HG03103 (cell line): Measurements from ENCODE around the gene THAP4.
"Not testable (repeated sequence)": the region's sequence is repeated elsewhere in the genome, so short reads cannot be mapped to it uniquely, and the experiment has no call there.

Experiments used
- ATAC-seq: cut with Tn5 transposase; IDR thresholded peaks from one replicate; pipeline ENCODE4 v1.9.1; 2021; ENCODE audit warnings: low read depth; ENCODE audit not compliant: unreplicated experiment

Gene THAP4

DNA sequence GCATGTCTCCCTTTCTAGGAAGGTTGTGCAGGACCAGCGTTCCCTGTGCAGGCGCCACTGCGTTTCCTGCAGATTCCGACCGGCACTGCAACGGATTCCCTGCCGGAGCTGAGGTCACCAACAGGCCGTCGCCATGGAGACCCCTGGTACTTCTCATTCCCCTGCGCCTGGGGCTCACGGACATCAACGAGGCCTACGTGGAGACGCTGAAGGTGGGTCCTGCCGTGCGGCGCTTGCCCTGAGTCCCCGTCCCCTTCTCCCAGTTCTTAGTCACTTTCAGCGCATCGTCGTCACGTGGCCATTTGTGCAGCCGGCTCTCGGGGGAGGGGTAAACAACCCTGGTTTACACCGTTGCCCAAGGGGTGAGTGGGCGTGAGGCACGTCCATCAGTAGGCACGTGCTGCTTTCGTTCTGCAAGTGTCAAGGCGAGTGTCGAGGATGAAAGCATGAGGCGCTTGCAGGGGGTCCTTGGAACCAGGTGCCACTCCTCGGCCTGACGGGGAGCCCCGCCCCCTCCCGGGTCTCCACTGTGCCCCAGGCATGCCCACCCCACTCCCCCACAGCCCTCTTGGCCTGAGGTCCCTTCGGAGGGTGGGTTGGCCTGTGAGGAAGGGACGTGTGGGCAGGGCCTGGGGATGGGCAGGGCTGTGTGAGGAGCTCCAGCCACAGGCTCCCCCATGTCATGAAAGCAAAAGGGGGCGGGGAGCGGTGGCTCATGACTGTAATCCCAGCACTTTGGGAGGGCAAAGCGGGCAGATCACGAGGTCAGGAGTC is 29.9 kb upstream of the THAP4 start:
- ATAC-seq: no peak

DNA sequence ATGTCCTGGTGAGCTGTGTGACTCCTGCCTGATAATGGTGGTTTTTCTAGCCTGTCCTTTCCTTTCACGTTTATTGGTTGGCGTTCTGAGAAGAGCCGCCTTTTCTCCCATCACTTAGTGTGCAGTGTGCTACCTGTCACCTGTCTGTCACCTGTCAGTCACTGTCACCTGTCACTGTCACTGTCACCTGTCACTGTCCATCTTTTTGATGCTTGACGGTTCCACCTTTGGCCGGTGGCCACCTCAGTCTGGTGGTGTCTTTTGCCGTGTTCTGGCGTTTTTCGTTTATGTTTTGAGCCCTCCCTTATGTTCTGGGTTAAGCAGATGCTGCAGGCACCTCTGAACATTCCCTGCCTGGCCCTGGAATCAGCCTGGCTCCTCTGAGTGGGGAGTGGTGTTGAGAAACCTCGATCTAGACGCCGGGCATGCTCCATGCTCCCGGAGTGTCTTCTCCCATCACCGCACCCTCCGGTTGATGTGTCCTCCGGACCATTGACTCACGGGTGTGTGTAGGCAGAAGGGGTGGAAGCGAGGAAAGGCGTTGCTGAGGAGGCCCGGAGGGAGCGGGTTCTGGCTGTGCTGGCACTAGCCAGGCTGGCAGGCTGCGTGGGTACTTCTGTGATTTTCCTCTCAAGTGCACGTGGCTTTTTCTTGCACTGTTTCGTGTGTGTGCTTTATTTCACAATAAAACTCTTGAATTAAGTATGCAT is 28.9 kb upstream of the THAP4 start:
- ATAC-seq: no peak

DNA sequence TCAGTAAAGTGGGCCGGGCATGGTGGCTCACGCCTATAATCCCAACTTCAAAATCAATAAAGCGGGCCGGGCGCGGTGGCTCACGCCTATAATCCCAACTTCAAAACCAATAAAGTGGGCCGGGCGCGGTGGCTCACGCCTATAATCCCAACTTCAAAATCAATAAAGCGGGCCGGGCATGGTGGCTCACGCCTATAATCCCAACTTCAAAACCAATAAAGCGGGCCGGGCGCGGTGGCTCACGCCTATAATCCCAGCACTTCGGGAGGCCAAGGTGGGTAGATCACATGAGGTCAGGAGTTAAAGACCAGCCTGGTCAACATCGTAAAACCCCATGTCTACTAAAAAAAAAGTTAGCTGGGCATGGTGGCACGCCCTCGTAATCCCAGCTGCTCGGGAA is 25.8 kb upstream of the THAP4 start:
- not testable (repeated sequence) for ATAC-seq

DNA sequence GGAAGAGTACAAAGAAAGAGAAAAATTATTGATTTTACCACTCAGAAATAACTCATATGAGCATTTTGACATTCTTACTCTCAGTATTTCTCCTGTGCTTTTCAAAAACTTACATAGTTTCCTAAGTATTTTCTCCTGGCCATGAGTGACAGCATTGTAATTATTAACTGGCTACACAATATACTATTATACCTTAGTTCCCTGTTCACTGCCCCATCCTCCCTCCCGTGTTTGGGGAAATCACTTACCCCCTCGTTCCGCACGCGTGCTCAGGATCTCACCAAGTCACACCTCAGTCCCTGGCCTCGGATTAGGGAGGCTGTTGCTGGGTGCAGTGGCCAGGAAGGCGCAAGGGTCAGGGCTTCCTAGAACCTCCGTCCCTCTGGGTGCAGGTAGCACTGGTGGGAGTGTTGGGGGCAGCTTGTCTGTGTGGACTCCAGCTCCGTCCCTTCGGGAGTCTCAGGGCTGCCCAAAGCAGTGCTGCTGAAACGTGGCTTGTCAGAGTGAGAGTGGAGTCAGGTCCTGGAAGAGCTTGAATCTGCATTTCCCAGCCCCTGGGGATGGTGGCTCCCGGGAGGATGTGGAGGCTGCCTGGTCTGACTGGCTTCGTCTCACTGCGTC is 23.7 kb upstream of the THAP4 start:
- no peak for ATAC-seq

DNA sequence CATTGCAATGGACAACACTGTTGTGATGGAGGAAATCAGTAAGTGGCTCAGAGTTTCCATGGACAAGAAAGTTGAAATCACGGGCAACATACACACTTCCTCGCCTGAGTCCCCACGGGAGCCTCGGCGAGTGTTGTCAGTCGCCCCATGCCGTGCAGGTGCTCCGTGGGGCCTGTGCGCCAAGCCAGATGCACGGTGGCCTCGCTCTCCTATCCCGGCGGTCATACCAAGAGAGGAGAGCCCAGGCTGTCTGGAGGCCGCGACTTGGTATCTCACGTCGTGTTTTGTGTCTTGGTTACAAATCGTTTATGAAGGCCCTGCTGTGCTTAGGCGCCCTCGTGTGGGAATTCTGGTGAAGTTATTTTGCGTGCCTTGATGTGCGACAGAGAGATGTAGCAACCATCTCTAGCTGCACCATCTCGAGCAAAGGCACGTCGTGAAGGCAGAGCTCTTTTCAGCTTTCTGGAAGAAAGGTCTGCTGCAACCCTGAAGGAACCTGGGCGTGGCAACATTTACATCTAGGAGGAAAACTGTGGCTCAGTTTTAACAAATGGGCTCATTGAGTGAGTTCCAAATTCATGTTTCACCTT is 22.3 kb upstream of the THAP4 start:
- no peak for ATAC-seq

DNA sequence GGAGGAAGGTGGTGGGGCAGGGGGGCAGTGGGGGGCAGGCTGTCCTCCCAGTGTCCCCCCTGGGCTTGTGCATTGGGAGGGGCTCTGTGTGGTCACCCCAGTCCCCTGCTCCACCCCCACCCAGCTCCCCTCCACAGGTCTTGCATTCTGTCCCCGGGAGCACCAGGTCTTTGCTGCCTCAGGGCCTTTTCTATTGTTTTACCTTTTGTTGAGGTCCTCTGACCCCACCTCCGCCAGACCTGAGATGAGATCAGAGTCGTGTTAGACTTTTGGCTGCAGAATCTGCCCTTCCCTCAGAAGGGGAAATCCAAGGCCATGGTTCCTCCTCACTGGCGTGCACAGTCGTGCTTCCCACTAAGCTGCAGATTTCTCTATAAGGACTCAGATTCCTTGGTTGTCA is 21.3 kb upstream of the THAP4 start:
- no peak for ATAC-seq

DNA sequence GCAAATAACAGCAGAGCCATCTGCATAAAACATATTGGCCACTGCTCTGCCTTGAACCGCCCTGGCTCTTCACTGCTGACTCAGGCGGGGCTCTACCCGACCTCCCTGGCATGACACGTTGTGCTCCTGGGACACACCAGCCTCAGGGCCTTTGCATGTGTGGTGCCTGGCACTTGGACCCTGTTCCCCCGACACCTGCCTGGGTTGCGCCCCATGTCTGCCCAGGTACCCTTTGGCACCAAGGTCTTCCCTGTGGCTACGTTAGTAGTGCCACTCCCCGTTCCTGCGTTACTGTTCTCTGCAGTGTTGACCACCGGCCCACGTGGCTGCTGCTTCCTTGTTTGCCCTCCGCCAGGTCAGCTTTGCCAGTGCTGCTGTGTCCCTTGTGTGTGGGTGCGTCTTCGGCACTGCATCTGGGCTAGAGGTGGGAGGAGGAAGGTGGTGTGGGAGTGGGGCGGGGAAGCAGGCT is 20.9 kb upstream of the THAP4 start:
- no peak for ATAC-seq

DNA sequence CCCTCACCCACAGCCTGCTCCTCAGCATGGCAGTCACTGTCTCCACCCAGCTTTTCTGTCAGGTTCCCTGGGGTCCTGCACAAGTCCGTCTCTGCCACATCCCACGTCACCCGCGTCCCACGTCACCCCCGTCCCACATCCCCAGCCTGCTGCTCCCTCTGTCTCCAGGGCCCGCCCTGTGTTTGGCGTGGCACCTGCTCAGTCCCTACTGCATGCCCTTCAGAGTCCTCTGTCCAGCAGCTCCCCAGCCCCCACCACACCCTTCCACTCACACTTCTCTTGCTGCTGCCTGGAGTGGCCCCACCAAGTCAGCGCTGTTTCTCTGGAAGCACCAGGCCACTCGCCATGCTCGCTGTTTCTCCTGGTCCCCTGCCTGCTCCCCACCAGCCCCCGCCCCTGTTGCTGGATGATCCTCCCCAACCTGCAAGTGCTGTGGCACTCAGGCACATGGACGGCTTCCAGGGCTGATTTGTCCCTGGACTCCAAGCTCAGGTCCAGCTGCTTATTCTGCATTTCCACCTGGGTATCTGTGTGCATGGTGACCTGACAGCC is 19.3 kb upstream of the THAP4 start:
- ATAC-seq: no peak

DNA sequence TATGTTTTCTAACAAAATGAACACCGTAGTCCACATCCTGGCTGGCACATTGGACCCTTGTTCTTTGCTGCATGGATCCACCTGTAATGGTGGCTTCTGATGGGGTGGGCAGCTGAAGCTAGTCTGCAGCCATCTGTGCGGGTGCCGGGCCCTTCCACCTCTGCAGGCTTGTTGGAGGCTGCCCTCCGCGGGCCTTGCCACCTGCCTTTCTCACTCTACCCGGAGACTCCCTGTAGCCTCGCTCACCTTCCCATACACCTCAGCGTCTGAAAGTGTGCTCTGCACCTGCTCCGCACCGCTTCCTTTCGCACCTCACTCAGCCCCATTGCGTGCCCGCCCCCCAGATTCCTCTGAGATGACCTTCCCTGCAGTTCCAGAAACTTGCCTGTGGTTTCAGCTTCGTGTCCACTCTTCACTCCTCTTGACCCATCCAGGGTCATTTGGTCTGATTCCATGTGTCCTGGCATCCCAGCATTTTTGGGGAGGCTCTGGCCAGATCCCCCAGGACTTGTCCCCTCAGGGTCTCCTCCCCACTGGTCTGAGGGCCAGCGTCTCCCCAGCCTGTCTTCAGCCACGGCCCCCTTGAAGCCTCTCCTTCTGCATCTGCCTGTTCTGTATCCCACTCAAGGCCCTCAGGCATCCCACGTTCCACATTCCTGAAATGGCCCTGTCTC is 18.7 kb upstream of the THAP4 start:
- ATAC-seq: no peak

DNA sequence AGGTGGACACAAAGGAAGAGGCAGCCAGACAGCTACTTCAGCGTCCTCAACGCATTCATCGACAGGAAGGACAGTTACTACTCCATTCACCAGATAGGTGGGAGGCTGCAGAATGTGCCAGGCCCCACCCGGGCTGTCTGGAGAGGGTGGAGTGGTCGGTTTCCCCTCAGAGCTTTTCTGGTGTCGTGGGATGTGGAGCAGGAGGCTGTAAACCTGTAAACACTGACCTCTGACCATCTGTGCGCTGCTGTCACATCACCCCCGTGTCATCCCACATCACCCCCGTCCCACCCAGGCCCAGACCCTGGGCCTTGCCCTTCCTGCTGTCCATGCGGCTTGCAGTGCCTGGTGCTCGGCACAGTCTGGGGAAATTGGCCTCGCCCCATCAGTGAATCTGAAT is 17.6 kb upstream of the THAP4 start:
- ATAC-seq: no peak

DNA sequence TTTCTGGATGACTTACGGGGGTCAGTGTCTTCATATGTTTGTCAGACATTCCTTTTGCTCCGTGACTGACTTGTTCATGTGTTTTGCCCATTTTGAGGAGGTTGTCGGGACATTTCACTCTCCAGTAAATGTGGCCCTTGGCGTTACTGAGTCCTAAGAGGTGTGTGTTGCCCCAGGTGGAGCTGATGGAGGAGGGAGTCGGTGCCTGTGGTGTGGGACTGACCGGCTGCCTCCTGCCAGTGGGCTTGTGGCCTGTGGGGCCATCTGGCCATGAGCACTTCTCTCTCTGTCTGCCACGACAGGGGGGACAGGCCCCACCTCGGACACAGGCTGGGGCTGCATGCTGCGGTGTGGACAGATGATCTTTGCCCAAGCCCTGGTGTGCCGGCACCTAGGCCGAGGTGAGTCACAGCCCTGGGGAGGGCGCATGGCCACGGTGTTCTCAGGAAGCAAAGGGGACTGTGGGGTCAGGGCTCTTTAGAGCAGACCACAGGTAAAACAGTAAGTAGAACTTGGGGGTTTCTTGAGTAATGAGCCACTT is 16.3 kb upstream of the THAP4 start:
- no peak for ATAC-seq

DNA sequence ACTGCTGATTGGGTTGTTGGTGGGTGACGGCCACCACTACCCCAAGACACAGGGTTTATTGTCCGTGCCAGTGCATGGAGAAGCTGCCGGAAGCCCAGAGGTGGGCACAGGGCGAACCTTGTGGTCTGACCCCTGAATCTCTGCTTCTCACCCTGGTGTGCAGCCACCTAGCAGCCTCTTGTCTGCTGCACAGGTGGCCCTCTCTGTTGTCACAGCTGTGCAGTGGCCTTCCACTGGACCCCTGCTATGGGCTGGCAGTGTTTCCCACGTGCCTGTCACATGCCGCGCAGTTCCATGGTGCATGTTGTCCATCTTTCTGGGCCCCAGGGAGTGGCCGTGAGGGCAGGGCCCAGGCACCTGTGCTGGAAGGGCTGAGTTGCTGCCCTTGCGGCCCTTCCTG is 15.8 kb upstream of the THAP4 start:
- no peak for ATAC-seq

DNA sequence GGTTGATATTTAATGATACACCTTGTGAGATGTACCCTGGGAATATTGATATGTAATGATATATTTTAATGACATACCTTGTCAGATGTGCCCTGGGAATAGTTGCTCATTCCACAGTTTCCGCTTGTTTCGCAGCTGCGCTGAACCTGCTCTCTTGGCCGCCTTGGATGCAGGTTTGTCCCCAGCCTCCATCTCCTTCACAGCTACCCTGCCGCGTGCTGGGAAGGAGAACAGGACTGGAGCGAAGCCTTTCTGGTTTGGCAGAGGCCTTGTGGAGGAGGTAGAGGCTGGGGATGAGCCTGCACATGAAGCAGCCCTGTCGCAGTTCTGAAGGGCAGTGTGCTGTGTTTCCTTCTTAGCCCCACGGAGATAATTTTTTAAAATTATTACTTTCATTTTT is 15.2 kb upstream of the THAP4 start:
- ATAC-seq: no peak

DNA sequence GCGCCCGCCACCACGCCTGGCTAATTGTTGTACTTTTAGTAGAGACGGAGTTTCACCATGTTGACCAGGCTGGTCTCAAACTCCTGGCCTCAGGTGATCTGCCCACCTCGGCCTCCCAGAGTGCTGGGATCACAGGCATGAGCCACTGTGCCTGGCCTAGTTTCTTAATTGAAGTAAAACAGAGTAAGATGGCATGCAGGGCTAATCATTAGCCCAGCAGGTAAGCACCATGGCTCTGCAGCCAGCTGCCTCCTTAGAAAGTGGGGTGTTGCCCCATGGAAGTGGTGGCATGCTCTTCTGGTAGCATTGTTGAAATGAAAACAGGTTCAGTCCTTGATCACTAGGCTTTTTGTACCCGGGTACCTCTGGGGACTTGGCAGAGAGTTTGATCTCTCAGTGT is 13.0 kb upstream of the THAP4 start:
- no peak for ATAC-seq

DNA sequence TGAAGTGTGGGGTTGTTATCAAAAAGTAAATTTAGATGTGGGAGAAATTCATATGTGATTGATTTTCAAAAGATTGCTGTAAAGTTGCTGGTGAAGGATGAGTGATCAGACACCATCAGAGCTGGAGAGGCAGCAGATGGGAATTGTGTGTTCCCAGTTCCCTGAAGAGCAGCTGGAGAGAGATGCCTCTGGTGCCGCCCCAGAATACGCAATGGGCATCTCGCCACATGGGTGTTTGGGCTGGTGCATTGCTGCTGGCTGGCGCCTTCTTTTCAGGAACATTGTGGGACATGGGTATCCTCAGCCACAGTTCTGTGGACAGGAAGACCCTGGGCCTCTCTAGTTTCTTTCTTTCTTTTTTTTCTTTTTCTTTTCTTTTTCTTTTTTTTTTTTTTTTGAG is 12.4 kb upstream of the THAP4 start:
- ATAC-seq: no peak

DNA sequence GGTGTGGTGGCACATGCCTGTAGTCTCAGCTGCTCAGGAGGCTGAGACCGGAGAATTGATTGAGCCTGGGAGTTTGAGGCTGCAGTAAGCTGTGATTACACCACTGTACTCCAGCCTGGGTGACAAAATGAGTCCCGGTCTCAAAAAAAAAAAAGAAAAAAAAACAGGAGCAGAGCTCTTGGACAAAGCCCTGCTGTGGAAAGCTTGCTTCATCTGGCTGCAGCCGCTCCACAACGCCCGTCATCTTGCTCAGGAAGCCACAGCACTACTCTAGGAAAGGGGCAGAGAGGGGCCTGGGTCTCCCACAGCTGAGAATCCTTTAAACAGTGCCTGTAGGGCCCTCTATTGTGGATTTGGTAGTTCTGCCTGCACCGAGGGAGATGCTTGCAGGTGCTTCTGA is 11.5 kb upstream of the THAP4 start:
- no peak for ATAC-seq

DNA sequence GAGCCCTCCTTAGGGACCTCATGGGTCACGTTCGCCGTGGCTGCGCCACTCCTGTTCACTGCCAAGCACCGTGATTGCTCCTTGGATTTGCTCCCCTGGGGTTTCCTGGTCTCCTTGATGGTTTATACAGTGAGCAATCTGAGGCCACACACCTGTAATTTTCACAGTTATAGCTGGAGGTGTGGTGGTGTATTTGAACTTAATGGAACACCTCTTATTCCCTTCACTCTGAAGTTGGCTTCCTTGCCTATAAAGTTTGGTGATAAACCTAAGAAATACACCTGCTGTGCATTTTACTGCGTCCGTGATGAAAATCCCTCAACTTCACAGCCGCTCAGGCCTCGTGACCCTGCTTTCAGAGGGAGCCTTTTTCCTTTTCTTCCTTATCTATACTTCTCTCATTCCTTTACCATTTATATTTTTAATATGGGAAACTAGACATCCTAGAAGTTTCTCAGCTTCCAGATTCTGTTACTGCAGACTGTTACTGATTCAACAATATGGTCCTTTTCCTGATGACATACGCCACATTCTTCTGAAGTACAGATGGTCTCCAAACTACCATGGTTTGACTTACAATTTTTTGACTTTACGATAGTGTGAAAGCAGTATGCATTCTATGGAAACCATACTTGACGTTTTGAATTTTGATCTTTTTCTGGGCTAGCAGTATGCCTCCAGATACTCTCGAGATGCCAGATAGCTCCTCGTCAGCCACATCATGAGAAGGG is 9.1 kb upstream of the THAP4 start:
- ATAC-seq: no peak

DNA sequence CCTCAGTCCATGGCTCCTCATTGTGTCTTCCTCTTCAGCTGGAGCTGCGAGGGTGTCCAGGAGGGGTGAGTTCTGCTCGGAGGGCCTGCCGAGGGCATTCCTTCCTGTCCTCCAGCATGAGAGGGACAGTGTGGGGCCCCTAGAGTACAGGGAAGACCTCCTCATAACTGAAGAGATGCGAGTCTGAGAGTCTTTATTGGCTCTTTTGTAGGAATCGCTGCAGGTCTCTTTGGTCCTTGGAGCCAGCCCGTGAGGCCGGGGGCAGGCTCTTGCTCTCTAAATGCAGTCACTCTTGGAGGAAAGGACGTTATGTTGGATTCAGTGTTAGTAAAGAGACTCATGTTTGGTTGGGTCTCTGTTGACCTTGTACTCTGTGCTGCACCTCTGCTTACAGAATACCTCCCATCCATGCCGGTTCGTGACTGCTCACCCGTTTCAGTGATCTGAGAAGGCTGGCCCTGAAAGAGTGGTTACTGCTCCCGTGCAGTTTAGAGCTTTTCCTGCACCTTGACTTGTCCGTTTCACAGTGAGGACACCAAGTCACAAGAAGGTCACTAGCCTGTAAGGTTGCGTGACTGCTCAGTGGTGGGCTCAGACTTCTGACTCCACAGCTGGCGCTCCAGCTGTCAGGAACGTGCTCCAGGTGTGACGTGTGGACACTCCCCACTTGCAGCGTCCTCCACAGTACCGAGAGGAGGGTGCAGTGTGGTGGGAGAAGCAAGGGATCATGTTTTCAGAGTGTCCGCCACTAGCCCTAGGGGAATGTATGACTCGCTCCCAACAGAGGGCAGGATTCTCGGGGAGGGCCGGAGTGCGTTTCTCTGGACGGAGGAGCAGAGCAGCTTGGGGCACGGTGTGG is 8.3 kb upstream of the THAP4 start:
- ATAC-seq: no peak

DNA sequence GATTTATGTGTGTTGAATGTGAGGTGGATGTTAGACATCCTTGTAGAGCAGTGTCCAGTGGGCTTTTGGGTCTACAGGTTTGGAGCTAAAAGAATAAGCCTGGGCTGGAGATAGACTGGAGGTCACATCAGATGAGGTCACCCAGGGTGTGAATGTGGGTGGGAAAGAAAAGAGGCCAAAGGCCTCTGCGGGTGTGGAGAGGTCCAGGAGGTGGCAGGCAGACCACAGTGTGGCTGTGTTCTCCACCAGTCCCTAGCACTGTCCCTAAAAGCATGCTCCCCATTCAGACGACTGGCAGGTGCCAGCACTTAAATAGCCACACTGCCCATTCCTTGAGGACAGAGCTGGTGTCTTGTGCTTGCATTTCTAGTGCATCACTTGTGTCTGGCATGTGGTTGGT is 4.7 kb upstream of the THAP4 start:
- no peak for ATAC-seq
